Stimulated activated naive CD8-positive, alpha-beta T cell treated with anti-CD3 and anti-CD28 coated beads, Interleukin-15, Interleukin-2, amounts not matched to agents 100 ng/mL and 50 ng/mL, for 24 hours (primary cell): ENCODE data around the gene PPA1.
"Not testable (repeated sequence)": the region's sequence is repeated elsewhere in the genome, so short reads cannot be mapped to it uniquely, and the experiment has no call there.

Experiments used
- H3K27ac Mint-ChIP-seq: one replicate; pipeline ENCODE4 v1.8.0; 2021; ENCODE audit warnings: mild to moderate bottlenecking, mixed read lengths
- H3K27me3 Mint-ChIP-seq: one replicate; pipeline ENCODE4 v1.8.0; 2021; ENCODE audit warnings: mixed read lengths
- H3K36me3 Mint-ChIP-seq: one replicate; pipeline ENCODE4 v1.8.0; 2021; ENCODE audit warnings: low read depth, mixed read lengths
- H3K4me1 Mint-ChIP-seq: one replicate; pipeline ENCODE4 v1.8.0; 2021; ENCODE audit warnings: low read depth, mixed read lengths
- H3K4me3 Mint-ChIP-seq: one replicate; pipeline ENCODE4 v1.8.0; 2021; ENCODE audit warnings: mild to moderate bottlenecking, mixed read lengths
- H3K9me3 Mint-ChIP-seq: one replicate; pipeline ENCODE4 v1.8.0; 2021; ENCODE audit warnings: mixed read lengths

PPA1 gene

GRCh38 chr10:70198696-70199466, 34.3 kb downstream of the PPA1 start:
- peaks cover 30% of the 10 kb centered on the region for H3K4me1 Mint-ChIP-seq
- no peak overlapping the region for H3K4me3 Mint-ChIP-seq
- no peaks in the 10 kb centered on the region for H3K9me3 Mint-ChIP-seq
- H3K27me3 Mint-ChIP-seq, result no peaks in the 10 kb centered on the region
- H3K36me3 Mint-ChIP-seq, result peaks cover 68% of the 10 kb centered on the region
- no peak overlapping the region for H3K27ac Mint-ChIP-seq

GRCh38 chr10:70197235-70197945, 35.8 kb downstream of the PPA1 start:
- no peak overlapping the region for H3K4me3 Mint-ChIP-seq

GRCh38 chr10:70193391-70193844, 39.8 kb downstream of the PPA1 start:
- no peaks in the 10 kb centered on the region for H3K9me3 Mint-ChIP-seq
- peak overlapping the region; percentile 65 for H3K27ac Mint-ChIP-seq

More at GRCh38 chr10:70197235-70197945, 35.8 kb downstream of the PPA1 start:
- no peaks in the 10 kb centered on the region for H3K27me3 Mint-ChIP-seq
- no peaks in the 10 kb centered on the region for H3K9me3 Mint-ChIP-seq
- peak overlapping the region; percentile 4 for H3K27ac Mint-ChIP-seq
- peaks cover 30% of the 10 kb centered on the region for H3K4me1 Mint-ChIP-seq
- peaks cover 55% of the 10 kb centered on the region for H3K36me3 Mint-ChIP-seq

GRCh38 chr10:70192326-70192968, 40.8 kb downstream of the PPA1 start:
- H3K9me3 Mint-ChIP-seq, result no peaks in the 10 kb centered on the region
- H3K4me1 Mint-ChIP-seq, result peaks cover 7% of the 10 kb centered on the region
- peaks cover 10% of the 10 kb centered on the region for H3K36me3 Mint-ChIP-seq
- no peak overlapping the region for H3K4me3 Mint-ChIP-seq
- no peaks in the 10 kb centered on the region for H3K27me3 Mint-ChIP-seq
- no peak overlapping the region for H3K27ac Mint-ChIP-seq

More at GRCh38 chr10:70193391-70193844, 39.8 kb downstream of the PPA1 start:
- peaks cover 15% of the 10 kb centered on the region for H3K4me1 Mint-ChIP-seq
- no peaks in the 10 kb centered on the region for H3K27me3 Mint-ChIP-seq
- peaks cover 19% of the 10 kb centered on the region for H3K36me3 Mint-ChIP-seq
- H3K4me3 Mint-ChIP-seq, result no peak overlapping the region

GRCh38 chr10:70191972-70192305, 41.3 kb downstream of the PPA1 start:
- H3K4me1 Mint-ChIP-seq, result peaks cover 2% of the 10 kb centered on the region
- no peak overlapping the region for H3K4me3 Mint-ChIP-seq
- H3K27me3 Mint-ChIP-seq, result no peaks in the 10 kb centered on the region
- H3K36me3 Mint-ChIP-seq, result peaks cover 5% of the 10 kb centered on the region
- no peak overlapping the region for H3K27ac Mint-ChIP-seq
- no peaks in the 10 kb centered on the region for H3K9me3 Mint-ChIP-seq

- Mint-ChIP-seq H3K36me3 (peaks cover 3% of the 10 kb centered on the region), H3K27ac (no peak overlapping the region), H3K27me3 (no peaks in the 10 kb centered on the region), H3K4me1 (no peaks in the 10 kb centered on the region), H3K9me3 (no peaks in the 10 kb centered on the region), H3K4me3 (no peak overlapping the region)
These were observed 41.9 kb downstream of the PPA1 start for GRCh38 chr10:70191161-70191971.

- Mint-ChIP-seq H3K4me3 (no peak overlapping the region), H3K4me1 (no peaks in the 10 kb centered on the region), H3K27ac (no peak overlapping the region), H3K9me3 (no peaks in the 10 kb centered on the region), H3K36me3 (peaks cover 3% of the 10 kb centered on the region), H3K27me3 (no peaks in the 10 kb centered on the region)
These were observed 42.6 kb downstream of the PPA1 start for GRCh38 chr10:70190581-70190980.

GRCh38 chr10:70190102-70190501, 43.1 kb downstream of the PPA1 start:
- Mint-ChIP-seq H3K4me1 (no peaks in the 10 kb centered on the region), H3K9me3 (no peaks in the 10 kb centered on the region), H3K4me3 (no peak overlapping the region), H3K27me3 (no peaks in the 10 kb centered on the region), H3K27ac (no peak overlapping the region), H3K36me3 (peaks cover under 1% of the 10 kb centered on the region)

GRCh38 chr10:70188768-70189167, 44.5 kb downstream of the PPA1 start:
- no peak overlapping the region for H3K27ac Mint-ChIP-seq
- no peaks in the 10 kb centered on the region for H3K9me3 Mint-ChIP-seq
- H3K36me3 Mint-ChIP-seq, result no peaks in the 10 kb centered on the region
- no peaks in the 10 kb centered on the region for H3K4me1 Mint-ChIP-seq
- no peaks in the 10 kb centered on the region for H3K27me3 Mint-ChIP-seq
- H3K4me3 Mint-ChIP-seq, result no peak overlapping the region

GRCh38 chr10:70186571-70186970, 46.7 kb downstream of the PPA1 start:
- no peaks in the 10 kb centered on the region for H3K36me3 Mint-ChIP-seq
- no peak overlapping the region for H3K4me3 Mint-ChIP-seq
- no peaks in the 10 kb centered on the region for H3K27me3 Mint-ChIP-seq
- no peak overlapping the region for H3K27ac Mint-ChIP-seq
- H3K9me3 Mint-ChIP-seq, result no peaks in the 10 kb centered on the region
- H3K4me1 Mint-ChIP-seq, result no peaks in the 10 kb centered on the region

GRCh38 chr10:70186090-70186489, 47.1 kb downstream of the PPA1 start:
- H3K4me3 Mint-ChIP-seq, result no peak overlapping the region
- H3K9me3 Mint-ChIP-seq, result no peaks in the 10 kb centered on the region
- H3K27me3 Mint-ChIP-seq, result no peaks in the 10 kb centered on the region
- no peaks in the 10 kb centered on the region for H3K36me3 Mint-ChIP-seq
- H3K27ac Mint-ChIP-seq, result no peak overlapping the region
- H3K4me1 Mint-ChIP-seq, result no peaks in the 10 kb centered on the region

GRCh38 chr10:70183304-70183703, 49.9 kb downstream of the PPA1 start:
- H3K27me3 Mint-ChIP-seq, result peaks cover 4% of the 10 kb centered on the region
- H3K36me3 Mint-ChIP-seq, result no peaks in the 10 kb centered on the region
- H3K4me3 Mint-ChIP-seq, result no peak overlapping the region
- H3K4me1 Mint-ChIP-seq, result no peaks in the 10 kb centered on the region
- H3K27ac Mint-ChIP-seq, result no peak overlapping the region
- peaks cover 3% of the 10 kb centered on the region for H3K9me3 Mint-ChIP-seq

GRCh38 chr10:70179209-70179608, 54.0 kb downstream of the PPA1 start:
- not testable (repeated sequence) for H3K4me1 Mint-ChIP-seq, H3K27me3 Mint-ChIP-seq, H3K9me3 Mint-ChIP-seq

GRCh38 chr10:70178139-70178725, 55.0 kb downstream of the PPA1 start:
- Mint-ChIP-seq H3K4me1 (peaks cover 12% of the 10 kb centered on the region), H3K36me3 (no peaks in the 10 kb centered on the region), H3K4me3 (no peak overlapping the region), H3K27ac (no peak overlapping the region), H3K9me3 (peaks cover 3% of the 10 kb centered on the region), H3K27me3 (peaks cover 4% of the 10 kb centered on the region)

More at GRCh38 chr10:70179209-70179608, 54.0 kb downstream of the PPA1 start:
- not testable (repeated sequence) for H3K27ac Mint-ChIP-seq, H3K4me3 Mint-ChIP-seq, H3K36me3 Mint-ChIP-seq
